Measurements from ENCODE around the gene AMPD2. TPM values are rescaled to one million over a fixed set of nuclear protein-coding genes. Genes with fewer than 3 reads are reported as not detected.

The AMPD2 gene
- total and polyA plus RNA-seq, 2 of the 8 experiments (the other 6 are each of a cell fraction or from before 2014, with no cell fraction given), result 37.2 to 67.7 TPM

- H2AFZ ChIP-seq (ENCODE audit: low read length), result no peak overlapping the region
- WGBS, 2 experiments (ENCODE audit: extremely low coverage in 1 of 2, insufficient coverage in 1 of 2, insufficient read length in 1 of 2, insufficient replicate concordance in 2 of 2, low coverage in 1 of 2, low lambda C conversion rate in 2 of 2, missing lambda C conversion rate in 1 of 2), result 81% methylated on average over 7 of the region's 7 CpGs; no CpG with 5 or more reads in 1 of the 2 experiments
- no peaks in the 10 kb centered on the region for H4K20me1 ChIP-seq (replicated peaks in 1 of 2; ENCODE audit: control insufficient read depth in 1 of 2, insufficient read depth in 2 of 2, low read length in 2 of 2)
- no peak overlapping the region for H3K14ac ChIP-seq (ENCODE audit: insufficient read length)
- no peak overlapping the region for H3K4me2 ChIP-seq (ENCODE audit: insufficient read depth in 1 of 2, low read depth in 2 of 2, low read length in 2 of 2)
- H2BK5ac ChIP-seq (ENCODE audit: low read depth, low read length), result no peak overlapping the region
- H3K4me3 ChIP-seq (ENCODE audit: extremely low read depth in 1 of 4, insufficient read depth in 2 of 4, low read depth in 3 of 4, low read length in 4 of 4), result no peak overlapping the region
- H3K23ac ChIP-seq (ENCODE audit: insufficient read length), result no peak overlapping the region
- FAIRE-seq (no peak), DNase-seq (ENCODE audit: low read depth in 1 of 2, low spot score in 2 of 2) (no peak)
- H3K23me2 ChIP-seq (ENCODE audit: low read depth, low read length), result no peaks in the 10 kb centered on the region
- H3K9me3 ChIP-seq (ENCODE audit: insufficient read depth in 2 of 2, low read depth in 1 of 2, low read length in 1 of 2), result no peaks in the 10 kb centered on the region
- no peaks in the 10 kb centered on the region for H3K79me2 ChIP-seq (ENCODE audit: control insufficient read depth in 1 of 2, insufficient read depth in 2 of 2, low read length in 2 of 2)
- no peak overlapping the region for H3K18ac ChIP-seq (ENCODE audit: extremely low read depth, low read length)
- CTCF ChIA-PET (ENCODE audit: partially characterized antibody), result interaction anchor here (0.6 to 6.8 kb wide), 22 partner anchors 9 to 371 kb away, joined by 3 to 92 read pairs (median 3); partner anchors contain the start of genes AHCYL1 and GNAI3
- H4K5ac ChIP-seq (ENCODE audit: insufficient read length, low read depth, low read length), result no peak overlapping the region
- no peak overlapping the region for H3K4ac ChIP-seq (replicated peaks; ENCODE audit: insufficient read length, low read depth, low read length)
- H2AK5ac ChIP-seq (ENCODE audit: low read depth, low read length), result no peak overlapping the region
- H2BK15ac ChIP-seq (ENCODE audit: low read length), result no peak overlapping the region
- H4K91ac ChIP-seq (replicated peaks; ENCODE audit: insufficient read length, low read length), result no peak overlapping the region
- no peak overlapping the region for H3K27ac ChIP-seq (ENCODE audit: low read depth, low read length)
- no peaks in the 10 kb centered on the region for H3K79me1 ChIP-seq (ENCODE audit: low read depth, low read length)
- no peak overlapping the region for H2BK20ac ChIP-seq (ENCODE audit: low read length)
- no peak overlapping the region; the same call in 1 of the 2 replicates for H2BK12ac ChIP-seq (ENCODE audit: low read depth, low read length)
- no peaks in the 10 kb centered on the region for H3K27me3 ChIP-seq (replicated peaks in 1 of 4; ENCODE audit: control insufficient read depth in 3 of 4, extremely low read depth in 1 of 4, insufficient read depth in 3 of 4, low read length in 3 of 4)
- H2BK120ac ChIP-seq (replicated peaks; ENCODE audit: low read depth, low read length), result no peak overlapping the region
- H4K8ac ChIP-seq (ENCODE audit: extremely low read depth, insufficient read depth, low read length), result no peak overlapping the region
- H3K56ac ChIP-seq (replicated peaks; ENCODE audit: insufficient read length, low read depth, low read length), result no peak overlapping the region
- H3K36me3 ChIP-seq (ENCODE audit: control insufficient read depth in 2 of 4, insufficient read depth in 4 of 4, low read length in 3 of 4), result no peaks in the 10 kb centered on the region
- H3K4me1 ChIP-seq (replicated peaks in 1 of 4; ENCODE audit: control insufficient read depth in 3 of 4, insufficient read depth in 4 of 4, low read length in 3 of 4), result peaks cover 0 to 10% (median 5%) of the 10 kb centered on the region in 4 experiments; a peak in 5 of 7 replicates
- no peak overlapping the region for H3K9ac ChIP-seq (replicated peaks in 1 of 4; ENCODE audit: extremely low read depth in 1 of 4, low read depth in 3 of 4, low read length in 3 of 4)
- POLR2A ChIA-PET (ENCODE audit: partially characterized antibody), result interaction anchor here (0.6 to 2.8 kb wide), 6 partner anchors 11 to 568 kb away, joined by 3 to 13 read pairs (median 5); partner anchors contain the start of gene GNAI3
- TF ChIP-seq RAD21 (IDR thresholded peaks at IDR 0.05 in 1 of 2, conservative IDR thresholded peaks at IDR 0.05 in 1 of 2; ENCODE audit: low read depth in 2 of 2, low read length in 2 of 2) (no peak), SP4 (IDR thresholded peaks at IDR 0.05; ENCODE audit: low read length) (no peak), RFX5 (IDR thresholded peaks at IDR 0.05; ENCODE audit: borderline replicate concordance, low read depth, low read length) (no peak), E2F6 (IDR thresholded peaks at IDR 0.05) (no peak), RBBP5 (IDR thresholded peaks at IDR 0.05; ENCODE audit: borderline replicate concordance, low read depth, low read length) (no peak), ATF2 (IDR thresholded peaks at IDR 0.05; ENCODE audit: low read length) (no peak), RXRA (IDR thresholded peaks at IDR 0.05; ENCODE audit: insufficient read depth, low read depth, low read length) (no peak), ZNF274 (IDR thresholded peaks at IDR 0.05; ENCODE audit: borderline replicate concordance, extremely low read depth, low read length) (no peak), JUN (IDR thresholded peaks at IDR 0.05; ENCODE audit: low read depth, low read length) (no peak)
Measured at GRCh38 chr1:109613361-109614147, 6.1 kb upstream of the AMPD2 start.

Measured in H1 (cell line).